H1 (cell line): ENCODE results near the gene CCNC. TPM values are rescaled to one million over a fixed set of nuclear protein-coding genes. Genes with fewer than 3 reads are reported as not detected.

Experiments
- ASH2L ChIP-seq: fragments of 200-600, 300-600 bp; sonication (generic); IDR thresholded peaks from one replicate; pipeline ENCODE4 v1.7.1; 2017; ENCODE audit warnings: low read length
- CEBPB ChIP-seq: IDR thresholded peaks from 2 replicates; pipeline ENCODE4 v1.6.1; 2012; ENCODE audit warnings: low read depth, low read length
- CHD2 ChIP-seq: IDR thresholded peaks from 2 replicates; pipeline ENCODE4 v1.6.1; 2012; ENCODE audit warnings: low read length, improper control_type of control experiment
- CREB1 ChIP-seq: IDR thresholded peaks from 2 replicates; pipeline ENCODE4 v1.6.1; 2012; ENCODE audit warnings: inconsistent platforms
- EP300 ChIP-seq, 2 experiments: IDR thresholded peaks; 1 replicate in 1 of 2; 2 replicates in 1 of 2; pipeline ENCODE4 v1.6.1; 2011 to 2012; ENCODE audit warnings: low read depth in 2 of 2, low read length in 2 of 2, mild to moderate bottlenecking in 2 of 2, borderline replicate concordance in 1 of 2, inconsistent platforms in 1 of 2, moderate library complexity in 1 of 2
- EZH2 ChIP-seq: fragments of 200-600 bp; sonication (generic); IDR thresholded peaks from 2 replicates; pipeline ENCODE4 v1.7.1; 2012; ENCODE audit warnings: low read depth, mild to moderate bottlenecking, moderate library complexity, low read length, inconsistent platforms; ENCODE audit not compliant: severe bottlenecking
- FOSL1 ChIP-seq: IDR thresholded peaks from 2 replicates; pipeline ENCODE4 v1.6.1; 2011; ENCODE audit warnings: mild to moderate bottlenecking, low read depth, low read length, moderate library complexity; ENCODE audit not compliant: insufficient read depth
- HDAC6 ChIP-seq: IDR thresholded peaks from one replicate; pipeline ENCODE4 v1.7.1; 2012; ENCODE audit warnings: low read depth, mild to moderate bottlenecking, inconsistent platforms, low read length, moderate library complexity
- KDM1A ChIP-seq: fragments of 200-600, 300-600 bp; sonication (generic); IDR thresholded peaks from 2 replicates; pipeline ENCODE4 v1.7.1; 2016; ENCODE audit warnings: mild to moderate bottlenecking, low read length, borderline replicate concordance
- MAX ChIP-seq: IDR thresholded peaks from 2 replicates; pipeline ENCODE4 v1.6.1; 2012; ENCODE audit warnings: inconsistent platforms
- POU5F1 ChIP-seq: IDR thresholded peaks from 2 replicates; pipeline ENCODE4 v1.6.1; 2011; ENCODE audit warnings: low read depth, mild to moderate bottlenecking, low read length, moderate library complexity
- RBBP5 ChIP-seq: IDR thresholded peaks from 2 replicates; pipeline ENCODE4 v1.7.1; 2012; ENCODE audit warnings: low read depth, mild to moderate bottlenecking, inconsistent platforms, low read length, moderate library complexity, borderline replicate concordance
- RFX5 ChIP-seq: IDR thresholded peaks from 2 replicates; pipeline ENCODE4 v1.6.1; 2011; ENCODE audit warnings: low read depth, low read length, improper control_type of control experiment, borderline replicate concordance
- RXRA ChIP-seq: IDR thresholded peaks from 2 replicates; pipeline ENCODE4 v1.6.1; 2011; ENCODE audit warnings: low read depth, mild to moderate bottlenecking, low read length, moderate library complexity; ENCODE audit not compliant: insufficient read depth
- SIN3A ChIP-seq, 2 experiments: IDR thresholded peaks in 1 of 2; conservative IDR thresholded peaks in 1 of 2; 2 replicates each; pipeline ENCODE4 v1.6.1; 2011 to 2012; ENCODE audit warnings: low read length in 2 of 2, improper control_type of control experiment in 1 of 2, low read depth in 1 of 2, mild to moderate bottlenecking in 1 of 2
- SP4 ChIP-seq: IDR thresholded peaks from 2 replicates; pipeline ENCODE4 v1.6.1; 2012; ENCODE audit warnings: low read length, inconsistent platforms
- USF2 ChIP-seq: IDR thresholded peaks from 2 replicates; pipeline ENCODE4 v1.6.1; 2011; ENCODE audit warnings: low read length, improper control_type of control experiment
- ZNF274 ChIP-seq: IDR thresholded peaks from 2 replicates; pipeline ENCODE4 v1.7.0; 2012; ENCODE audit warnings: low read length, borderline replicate concordance; ENCODE audit errors: extremely low read depth
- polyA plus RNA-seq, 7 experiments: library from polyadenylated mRNA; depleted of rRNA in 3 of 7; stranded (reverse) in 5 of 7; unstranded in 2 of 7; fragments of >200 nt in 5 of 7; fragments of 200-250 nt in 2 of 7; gene quantifications; 1 replicate in 5 of 7; 2 replicates in 1 of 7; 4 replicates in 1 of 7; pipeline versions ENCODE4 v1.2.1 to v1.2.3, GENCODE V29; 2011 to 2013; ENCODE audit warnings: missing spikeins in 2 of 7, mixed read lengths in 2 of 7
- total RNA-seq: library from RNA; stranded (reverse); fragmentation: NEBNext Ultra II Directional; extraction: Animal tissue kit (Norgen Biotek cat#: 25700); gene quantifications from 2 replicates; pipeline ENCODE4 v1.2.1, GENCODE V29; 2021

CCNC gene
- total and polyA plus RNA-seq, 2 of the 8 experiments (the other 6 are each of a cell fraction or from before 2014, with no cell fraction given), result 45.4 to 107 TPM

- TF ChIP-seq EZH2 (peak; percentile 96), RFX5 (no peak), POU5F1 (no peak), CHD2 (no peak), RXRA (no peak), CREB1 (no peak), MAX (peak; percentile 64), ZNF274 (no peak), FOSL1 (no peak), KDM1A (no peak), ASH2L (peak; percentile 45), RBBP5 (no peak), SP4 (no peak), EP300 (IDR thresholded peaks at IDR 0.05; ENCODE audit: borderline replicate concordance in 1 of 2, low read depth in 2 of 2, low read length in 2 of 2) (no peak), SIN3A (conservative IDR thresholded peaks at IDR 0.05 in 1 of 2, IDR thresholded peaks at IDR 0.05 in 1 of 2; ENCODE audit: low read depth in 1 of 2, low read length in 2 of 2) (no peak), USF2 (no peak), HDAC6 (no peak), CEBPB (no peak)
These were observed 44.3 kb upstream of the CCNC start (continued) for GRCh38 chr6:99612551-99613408.
